Astrocyte (in vitro differentiated cells and primary cell): ENCODE data around the gene PCDHGB4. TPM values are rescaled to one million over a fixed set of nuclear protein-coding genes. Genes with fewer than 3 reads are reported as not detected.
A peak's percentile ranks its signal among the peaks of the same experiment; 100 is the strongest.

Experiments used
- DNase-seq: peaks from one replicate; pipeline ENCODE4 v3.0.0-alpha.2; 2010; ENCODE audit warnings: low read depth
- FAIRE-seq: peaks from 2 replicates; lab custom pipeline; 2011; peaks lifted over from hg19 to GRCh38; lab: Jason Lieb, UNC
- H2AFZ ChIP-seq: 2 replicates; pipeline ENCODE4 v1.6.0; 2012; ENCODE audit warnings: low read depth, low read length, inconsistent platforms
- H3K27ac ChIP-seq: 2 replicates; pipeline ENCODE4 v1.5.1; 2011; ENCODE audit warnings: low read depth, low read length, inconsistent platforms
- H3K27me3 ChIP-seq: 2 replicates; pipeline ENCODE4 v1.6.0; 2011; ENCODE audit warnings: low read length, inconsistent platforms; ENCODE audit not compliant: insufficient read depth
- H3K36me3 ChIP-seq: 2 replicates; pipeline ENCODE4 v1.5.1; 2011; ENCODE audit warnings: low read length, inconsistent platforms; ENCODE audit not compliant: insufficient read depth
- H3K4me1 ChIP-seq: 2 replicates; pipeline ENCODE4 v1.5.1; 2011; ENCODE audit warnings: low read length, inconsistent platforms; ENCODE audit not compliant: insufficient read depth
- H3K4me2 ChIP-seq: 2 replicates; pipeline ENCODE4 v1.6.0; 2012; ENCODE audit warnings: low read length, inconsistent platforms
- H3K4me3 ChIP-seq: 2 replicates; pipeline ENCODE4 v1.5.1; 2011; ENCODE audit warnings: low read depth, mild to moderate bottlenecking, low read length, inconsistent platforms; ENCODE audit not compliant: insufficient read depth
- H3K79me2 ChIP-seq: 2 replicates; pipeline ENCODE4 v1.6.0; 2012; ENCODE audit warnings: mild to moderate bottlenecking, low read length, inconsistent platforms; ENCODE audit not compliant: insufficient read depth
- H3K9ac ChIP-seq: 2 replicates; pipeline ENCODE4 v1.6.0; 2012; ENCODE audit warnings: mild to moderate bottlenecking, low read length, inconsistent platforms
- H3K9me3 ChIP-seq: 2 replicates; pipeline ENCODE4 v1.5.1; 2012; ENCODE audit warnings: low read depth, mild to moderate bottlenecking, low read length, inconsistent platforms; ENCODE audit not compliant: insufficient read depth
- H4K20me1 ChIP-seq: 2 replicates; pipeline ENCODE4 v1.6.0; 2012; ENCODE audit warnings: low read length, inconsistent platforms; ENCODE audit not compliant: insufficient read depth
- H3K27ac Mint-ChIP-seq: one replicate; pipeline ENCODE4 v1.8.0; 2021; ENCODE audit warnings: mild to moderate bottlenecking, mixed read lengths; ENCODE audit not compliant: unreplicated experiment
- H3K27me3 Mint-ChIP-seq: one replicate; pipeline ENCODE4 v1.8.0; 2021; ENCODE audit warnings: low read depth, mixed read lengths; ENCODE audit not compliant: unreplicated experiment
- H3K36me3 Mint-ChIP-seq: one replicate; pipeline ENCODE4 v1.8.0; 2021; ENCODE audit warnings: low read depth, mixed read lengths; ENCODE audit not compliant: unreplicated experiment
- H3K4me1 Mint-ChIP-seq: one replicate; pipeline ENCODE4 v1.8.0; 2021; ENCODE audit warnings: low read depth, mixed read lengths; ENCODE audit not compliant: unreplicated experiment
- H3K4me3 Mint-ChIP-seq: one replicate; pipeline ENCODE4 v1.8.0; 2021; ENCODE audit warnings: mild to moderate bottlenecking, moderate library complexity, mixed read lengths; ENCODE audit not compliant: unreplicated experiment
- H3K9me3 Mint-ChIP-seq: one replicate; pipeline ENCODE4 v1.8.0; 2021; ENCODE audit warnings: mild to moderate bottlenecking, mixed read lengths; ENCODE audit not compliant: unreplicated experiment
- CTCF ChIP-seq: IDR thresholded peaks from 2 replicates; pipeline ENCODE4 v1.5.1; 2011; ENCODE audit warnings: low read depth, mild to moderate bottlenecking, inconsistent platforms, low read length, moderate library complexity; ENCODE audit not compliant: insufficient read depth
- EZH2 ChIP-seq: IDR thresholded peaks from 2 replicates; pipeline ENCODE4 v1.6.1; 2012; ENCODE audit warnings: mild to moderate bottlenecking, low read length, inconsistent platforms; ENCODE audit not compliant: insufficient read depth
- total RNA-seq: library from RNA; stranded (reverse); gene quantifications from 2 replicates; pipeline ENCODE4 v1.2.1, GENCODE V29; 2021

The PCDHGB4 gene
- total RNA-seq, 1 donor from 2014 or later: 13.6 TPM

GRCh38 chr5:141398608-141399007 lies 11.1 kb downstream of the PCDHGB4 start:
- no peaks in the 10 kb centered on the region for H3K4me1 Mint-ChIP-seq
- Histone ChIP-seq H3K4me2 (peak overlapping the region; percentile 48), H3K36me3 (no peaks in the 10 kb centered on the region), H3K79me2 (no peaks in the 10 kb centered on the region), H3K9me3 (peaks cover 42% of the 10 kb centered on the region), H3K27me3 (no peaks in the 10 kb centered on the region), H3K27ac (no peak overlapping the region), H4K20me1 (no peaks in the 10 kb centered on the region), H3K9ac (no peak overlapping the region), H2AFZ (no peak overlapping the region), H3K4me1 (no peaks in the 10 kb centered on the region), H3K4me3 (no peak overlapping the region)
- FAIRE-seq: no peak
- no peak for TF ChIP-seq EZH2
- no peak for TF ChIP-seq CTCF
- peaks cover 26% of the 10 kb centered on the region for H3K36me3 Mint-ChIP-seq
- H3K27me3 Mint-ChIP-seq: no peaks in the 10 kb centered on the region
- H3K4me3 Mint-ChIP-seq: no peak overlapping the region
- DNase-seq: no peak
- peaks cover 28% of the 10 kb centered on the region for H3K9me3 Mint-ChIP-seq
- H3K27ac Mint-ChIP-seq: no peak overlapping the region

- Histone ChIP-seq H3K27me3 (no peaks in the 10 kb centered on the region), H3K9ac (no peak overlapping the region), H3K4me3 (no peak overlapping the region), H3K9me3 (peaks cover 44% of the 10 kb centered on the region), H3K4me2 (peak overlapping the region; percentile 31), H3K79me2 (peaks cover 5% of the 10 kb centered on the region), H2AFZ (no peak overlapping the region), H4K20me1 (no peaks in the 10 kb centered on the region), H3K27ac (no peak overlapping the region), H3K4me1 (no peaks in the 10 kb centered on the region), H3K36me3 (no peaks in the 10 kb centered on the region)
- DNase-seq (no peak), FAIRE-seq (no peak)
- Mint-ChIP-seq H3K4me1 (no peaks in the 10 kb centered on the region), H3K27me3 (no peaks in the 10 kb centered on the region), H3K4me3 (no peak overlapping the region), H3K9me3 (peaks cover 20% of the 10 kb centered on the region), H3K27ac (no peak overlapping the region), H3K36me3 (peaks cover 20% of the 10 kb centered on the region)
- TF ChIP-seq EZH2 (no peak), CTCF (no peak)
Measured at GRCh38 chr5:141399555-141400258, 12.2 kb downstream of the PCDHGB4 start.
